Heart left ventricle (tissue), 16 donors: Measurements from ENCODE around the gene MFSD1. TPM values are rescaled to one million over a fixed set of nuclear protein-coding genes. Genes with fewer than 3 reads are reported as not detected.

ENCODE experiments used
- ATAC-seq, 4 donors: fragments of 200-7000 bp; cut with Tn5 transposase; one replicate each; pipeline ENCODE4 v1.9.1; 2020 to 2022; ENCODE audit warnings: moderate library complexity in 4 of 4, mild to moderate bottlenecking in 3 of 4, moderate number of reproducible peaks in 1 of 4
- DNase-seq, 5 donors: peaks; one replicate each; pipeline ENCODE4 v3.0.0-alpha.2; 2020
- H3K27ac ChIP-seq, 12 donors: fragments of 200-600 bp; sonication (generic) in 4 of 12; one replicate each; pipeline versions ENCODE4 v1.5.0 to v1.8.0; 2016 to 2022; ENCODE audit warnings: mild to moderate bottlenecking in 2 of 12
- H3K27me3 ChIP-seq, 9 donors: fragments of 200-600 bp; sonication (generic) in 2 of 9; one replicate each; pipeline versions ENCODE4 v1.5.1 to v1.8.0; 2016 to 2022; ENCODE audit warnings: mild to moderate bottlenecking in 3 of 9
- H3K36me3 ChIP-seq, 9 donors: fragments of 200-600 bp; sonication (generic) in 2 of 9; one replicate each; pipeline versions ENCODE4 v1.5.0 to v1.8.0; 2018 to 2022; ENCODE audit warnings: mild to moderate bottlenecking in 2 of 9
- H3K4me1 ChIP-seq, 12 donors: fragments of 200-600 bp; sonication (generic) in 4 of 12; one replicate each; pipeline versions ENCODE4 v1.5.0 to v1.8.0; 2016 to 2022; ENCODE audit warnings: mild to moderate bottlenecking in 3 of 12
- H3K4me3 ChIP-seq, 12 donors: fragments of 200-600 bp; sonication (generic) in 4 of 12; one replicate each; pipeline versions ENCODE4 v1.5.0 to v1.8.0; 2017 to 2022; ENCODE audit warnings: mild to moderate bottlenecking in 9 of 12, moderate library complexity in 4 of 12
- H3K9me3 ChIP-seq, 12 donors: fragments of 200-600 bp; sonication (generic) in 4 of 12; one replicate each; pipeline versions ENCODE4 v1.5.0 to v1.8.0; 2016 to 2022; ENCODE audit warnings: mild to moderate bottlenecking in 1 of 12
- CTCF ChIP-seq, 12 donors: fragments of 200-600 bp; sonication (generic) in 4 of 12; IDR thresholded peaks; one replicate each; pipeline versions ENCODE4 v1.5.0 to v1.8.0; 2018 to 2022; ENCODE audit warnings: antibody characterized with exemption in 12 of 12, mild to moderate bottlenecking in 5 of 12
- POLR2A ChIP-seq, 2 donors: fragments of 450-650 bp; IDR thresholded peaks; one replicate each; pipeline ENCODE4 v1.6.1; 2017; ENCODE audit warnings: antibody characterized with exemption in 2 of 2, mild to moderate bottlenecking in 2 of 2, moderate library complexity in 2 of 2
- WGBS, 4 donors: extraction: QIAGEN DNeasy Blood & Tissue Kit in 2 of 4; methylation state at CpG; one replicate each; pipeline versions ENCODE4 v1.1.5 to v1.1.7; 2013 to 2018; 5-methylcytosine and 5-hydroxymethylcytosine counted together
- intact Hi-C, 10 donors: fragments of 100-400 bp; cut with DNase I; formaldehyde crosslinking; loops; one replicate each; pipeline versions ENCODE4 v1.11.1 to v1.14.2; 2022
- polyA plus RNA-seq, 2 donors: library from polyadenylated mRNA; stranded (reverse); fragments of 200-250 nt; gene quantifications; one replicate each; pipeline ENCODE4 v1.2.3, GENCODE V29; 2013
- total RNA-seq, 9 donors: library from RNA; depleted of rRNA in 2 of 9; stranded (reverse); fragments of >200 nt in 2 of 9; fragmentation: NEBNext Ultra II Directional in 3 of 9; extraction: Animal tissue kit (Norgen Biotek cat#: 25700) in 3 of 9; gene quantifications; one replicate each; pipeline versions ENCODE4 v1.1.0 to v1.2.4, GENCODE V29; 2016 to 2023
- donor health status: ischemic (EF 13 %, LVEDD 7.1; RV severe dilation, severe dysfunction).
- donor health status: healthy with polysubstance abuse.
- donor health status: DM: no; HTN: yes; CAD: no.
- donor health status: DM: no; HTN: no; CAD: no.
- donor health status: ischemic (EF 25% LVEDD 6.9; RV normal size, moderate dysfunction).
- donor health status: ischemic (EF 25% LVEDD 5.7; RV mildly dilated, moderate dysfunction).
- donor health status: healthy.
- donor health status: DM: yes; HTN: yes; CAD: no.
- donor health status: ischemic (EF 35%, LVEDD 5.7; RV mildly dilated, moderate dysfunction).
- donor health status: nonischemic (EF 11% LVEDD 7.7; RV severe dilation, severe dysfunction).
- donor health status: DM: yes; HTN: yes; CAD: no.
- donor health status: PGD.
- donor health status: ischemic (EF 29% LVEDD 5.4; RV normal size, mild dysfunction).
- donor health status: nonischemic (EF 23%, LVEDD 6.1; RV moderate dilation, normal function).

MFSD1 gene
- total and polyA plus RNA-seq, 11 donors = 9.6 to 71.4 (median 35.7) TPM

- Histone ChIP-seq H3K4me1 (no peaks in the 10 kb centered on the region), H3K36me3 (peaks cover 0 to 3% (median 0%) of the 10 kb centered on the region in 9 donors), H3K4me3 (no peak overlapping the region), H3K27me3 (no peaks in the 10 kb centered on the region), H3K27ac (no peak overlapping the region), H3K9me3 (no peaks in the 10 kb centered on the region)
- 72 to 84% (median 77%) methylated on average over 4 of the region's 4 CpGs for WGBS, 4 donors
- TF ChIP-seq CTCF (IDR thresholded peaks at IDR 0.05) = no peak
- no peak for TF ChIP-seq POLR2A (IDR thresholded peaks at IDR 0.05)
- ATAC-seq = no peak
- no peak for DNase-seq
- intact Hi-C loops = loop anchor here in 6 of 10 donors (2.0 to 10.0 kb wide), 10 partner anchors 70 to 1167 kb away; no protein-coding TSS in a partner anchor
Observed at GRCh38 chr3:158847452-158847821, 45.6 kb downstream of the MFSD1 start.

DNA sequence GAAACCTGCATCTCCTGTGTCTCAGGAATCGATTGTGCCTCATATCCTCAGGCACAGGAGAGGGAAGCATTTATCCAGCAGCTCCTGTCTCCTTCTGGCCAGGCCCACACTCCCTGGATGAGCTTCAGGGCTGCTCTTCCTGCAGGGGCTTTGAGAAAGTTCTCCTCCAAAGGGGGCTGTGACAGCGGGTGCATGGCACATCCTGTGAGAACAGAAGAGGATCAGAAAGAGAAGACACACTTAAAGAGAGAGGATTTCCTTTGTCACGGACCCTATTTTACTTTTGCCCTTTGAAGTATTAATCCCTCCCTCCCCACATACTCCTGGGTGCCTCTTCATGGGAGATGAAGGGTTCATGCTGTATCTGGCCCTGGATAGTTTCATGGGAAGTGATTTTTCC lies 46.0 kb downstream of the MFSD1 start:
- Histone ChIP-seq H3K4me3 (no peak overlapping the region), H3K27me3 (no peaks in the 10 kb centered on the region), H3K27ac (no peak overlapping the region), H3K36me3 (peaks cover 0 to 3% (median 0%) of the 10 kb centered on the region in 9 donors), H3K4me1 (no peaks in the 10 kb centered on the region), H3K9me3 (no peaks in the 10 kb centered on the region)
- 45 to 62% (median 52%) methylated on average over 3 of the region's 3 CpGs for WGBS, 4 donors
- no peak for DNase-seq
- TF ChIP-seq POLR2A (IDR thresholded peaks at IDR 0.05) (no peak), CTCF (IDR thresholded peaks at IDR 0.05) (no peak)
- intact Hi-C loops = loop anchor here in 6 of 10 donors (2.0 to 10.0 kb wide), 10 partner anchors 69 to 1167 kb away; no protein-coding TSS in a partner anchor
- ATAC-seq = no peak

DNA sequence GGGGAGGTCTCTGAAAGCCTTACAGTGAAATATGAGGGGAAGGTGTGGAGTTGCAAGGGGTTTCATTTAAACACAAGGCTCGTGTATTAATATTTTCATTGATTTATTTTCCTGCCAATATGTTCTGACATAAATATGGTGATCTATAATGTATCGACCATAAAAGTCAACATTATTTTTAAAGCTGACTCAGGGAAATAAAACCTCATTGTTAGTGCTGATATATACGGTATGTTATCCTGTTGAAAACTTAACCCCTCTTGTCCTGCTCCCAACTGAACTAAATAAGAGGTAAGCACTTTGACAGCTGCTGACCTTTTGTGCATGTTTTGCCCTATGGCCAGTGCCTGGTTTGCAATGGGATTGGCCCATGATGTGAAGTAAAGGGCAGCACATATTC lies 47.9 kb downstream of the MFSD1 start:
- Histone ChIP-seq H3K36me3 (peaks cover 0 to 3% (median 0%) of the 10 kb centered on the region in 9 donors), H3K4me3 (no peak overlapping the region), H3K4me1 (no peaks in the 10 kb centered on the region), H3K27me3 (no peaks in the 10 kb centered on the region), H3K27ac (no peak overlapping the region), H3K9me3 (peaks cover 0 to 5% (median 0%) of the 10 kb centered on the region in 12 donors)
- WGBS, 4 donors = 59 to 66% (median 64%) methylated on average over 3 of the region's 3 CpGs
- ATAC-seq (no peak), DNase-seq (no peak)
- intact Hi-C loops = loop anchor here in 5 of 10 donors (5.0 to 10.0 kb wide), 8 partner anchors 68 to 1165 kb away; no protein-coding TSS in a partner anchor
- no peak for TF ChIP-seq POLR2A (IDR thresholded peaks at IDR 0.05)
- no peak for TF ChIP-seq CTCF (IDR thresholded peaks at IDR 0.05)

GRCh38 chr3:158859362-158859761 lies 57.5 kb downstream of the MFSD1 start:
- H3K4me1 ChIP-seq = no peaks in the 10 kb centered on the region
- H3K27me3 ChIP-seq = no peaks in the 10 kb centered on the region
- no peak overlapping the region for H3K27ac ChIP-seq
- no peaks in the 10 kb centered on the region for H3K36me3 ChIP-seq
- ATAC-seq (no peak), DNase-seq (no peak)
- intact Hi-C loops = no loop called here
- H3K9me3 ChIP-seq = peaks cover 0 to 29% (median 0%) of the 10 kb centered on the region in 12 donors
- no peak overlapping the region for H3K4me3 ChIP-seq
- no peak for TF ChIP-seq POLR2A (IDR thresholded peaks at IDR 0.05)
- no peak for TF ChIP-seq CTCF (IDR thresholded peaks at IDR 0.05)
- 80 to 89% (median 83%) methylated on average over 2 to 3 of the region's 3 CpGs for WGBS, 4 donors
